CD4-positive, alpha-beta T cell treated with Interleukin-1 beta for 1 hour (primary cell): ENCODE results near the gene IL1A.

ENCODE experiments used
- DNase-seq, 2 donors: peaks; one replicate each; pipeline ENCODE4 v3.0.0-alpha.2; 2020 to 2022

IL1A gene

GRCh38 chr2:112792419-112792818, 8.1 kb upstream of the IL1A start:
- no peak for DNase-seq

GRCh38 chr2:112791693-112792230, 7.5 kb upstream of the IL1A start:
- DNase-seq: no peak

DNA sequence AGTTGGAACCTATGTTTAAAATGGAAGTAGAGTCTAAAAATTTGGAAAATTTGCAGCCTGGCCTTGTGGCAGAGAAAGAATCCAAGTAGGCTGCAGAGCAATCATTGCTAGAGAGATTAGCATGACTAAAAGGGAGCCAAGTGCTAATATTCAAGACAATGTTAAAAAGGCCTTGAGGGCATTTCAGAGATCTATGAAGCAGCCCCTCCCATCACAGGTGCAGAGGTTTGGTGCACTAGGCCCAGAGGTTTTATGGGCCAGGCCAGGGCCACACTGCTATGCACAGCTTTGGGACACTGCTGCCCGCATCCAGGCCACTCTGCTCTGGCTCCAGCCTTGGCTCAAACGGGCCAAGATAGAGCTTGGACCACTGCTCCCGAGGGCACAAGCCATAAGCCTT, 6.7 kb upstream of the IL1A start:
- DNase-seq: no peak

GRCh38 chr2:112790305-112790704, 6.0 kb upstream of the IL1A start:
- no peak for DNase-seq

GRCh38 chr2:112789186-112789585, 4.9 kb upstream of the IL1A start:
- no peak for DNase-seq

GRCh38 chr2:112788653-112789052, 4.4 kb upstream of the IL1A start:
- no peak for DNase-seq

DNA sequence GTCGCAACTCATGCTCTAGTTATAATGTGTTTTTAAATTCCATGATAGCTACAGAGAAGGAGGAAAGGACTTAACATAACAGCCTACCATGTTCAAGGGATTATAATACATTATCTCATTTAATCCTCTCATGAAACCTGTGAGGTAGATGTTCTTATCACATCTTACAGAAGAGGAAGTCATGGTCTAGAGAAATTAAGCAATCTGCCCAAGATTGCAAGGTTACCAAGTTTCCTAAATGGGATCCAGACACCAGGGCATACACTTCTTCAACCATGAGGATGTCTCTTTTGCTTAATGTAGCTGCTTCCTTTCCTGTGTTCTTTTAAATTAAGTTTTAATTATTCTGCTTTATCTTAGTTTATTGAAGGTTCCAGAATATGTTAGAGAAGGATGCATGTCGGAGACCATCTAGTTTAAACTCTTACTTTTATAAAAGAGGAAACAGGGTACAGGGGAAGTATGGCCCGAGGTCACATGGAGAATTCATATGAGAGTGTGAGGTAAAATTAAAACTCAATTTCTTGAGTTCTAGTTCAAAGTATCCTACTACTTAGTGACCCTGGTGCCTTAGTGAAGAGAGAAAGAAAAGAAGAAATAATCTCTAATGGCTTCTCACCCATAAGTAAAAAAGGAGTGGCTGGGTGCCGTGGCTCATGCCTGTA, 3.6 kb upstream of the IL1A start:
- no peak for DNase-seq

GRCh38 chr2:112787294-112787693, 3.0 kb upstream of the IL1A start:
- no peak for DNase-seq

GRCh38 chr2:112783187-112783714, 1.0 kb downstream of the IL1A start:
- DNase-seq: no peak

- no peak for DNase-seq
Measured at GRCh38 chr2:112782234-112782799, 2.0 kb downstream of the IL1A start.

- no peak for DNase-seq
Measured at GRCh38 chr2:112779598-112779997, 4.7 kb downstream of the IL1A start.

DNA sequence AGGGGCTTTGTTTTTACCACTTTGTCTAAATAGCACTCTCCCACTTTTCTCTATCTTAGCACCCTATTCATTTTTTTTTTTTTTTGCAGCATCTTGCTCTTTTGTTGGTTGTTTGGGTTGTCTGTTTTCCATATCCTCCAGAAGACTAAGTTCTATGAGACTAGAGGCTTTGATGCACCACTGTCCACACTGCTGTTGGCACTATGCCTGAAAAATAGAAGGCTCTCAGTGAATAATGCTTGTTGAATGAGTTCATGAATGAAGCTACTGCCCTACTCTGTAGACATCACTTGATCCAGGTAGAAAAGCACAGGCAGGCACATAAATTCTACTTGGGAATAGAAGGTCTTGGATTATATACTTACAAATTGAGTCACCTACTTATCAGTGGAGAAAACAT, 7.3 kb downstream of the IL1A start:
- no peak for DNase-seq

GRCh38 chr2:112776113-112776512, 8.2 kb downstream of the IL1A start:
- no peak for DNase-seq

DNA sequence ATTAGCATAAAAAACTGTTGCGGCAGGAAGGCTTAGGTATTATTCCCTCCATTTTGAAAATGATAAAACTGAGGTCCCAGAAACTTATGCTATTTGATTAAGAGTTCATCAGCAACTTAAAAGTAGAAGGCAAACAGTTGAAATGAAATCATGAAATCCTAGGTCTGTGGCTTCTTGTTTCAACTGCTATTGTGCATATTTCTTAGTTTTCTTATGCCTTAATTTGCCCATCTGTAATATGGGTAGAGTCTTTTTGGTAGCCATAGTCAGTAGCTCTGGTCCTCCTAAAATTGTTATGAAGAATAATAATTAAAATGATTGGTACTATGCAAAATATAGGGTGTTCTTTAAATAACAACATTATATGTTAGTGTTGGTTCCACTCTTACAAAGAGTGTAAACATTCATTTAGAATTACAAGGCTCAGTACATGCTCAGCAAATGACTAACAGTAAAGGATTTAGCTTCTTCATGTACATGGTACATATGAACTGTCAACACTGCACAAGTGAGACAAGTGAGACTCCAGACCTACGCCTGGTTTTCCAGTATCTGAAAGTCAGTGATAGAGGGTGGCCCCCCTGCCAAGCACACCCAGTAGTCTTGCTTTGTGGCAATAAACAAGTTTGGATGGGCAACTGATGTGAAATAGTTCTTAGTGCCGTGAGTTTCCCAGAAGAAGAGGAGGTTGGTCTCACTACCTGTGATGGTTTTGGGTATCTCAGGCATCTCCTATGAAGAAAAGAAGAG, 9.6 kb downstream of the IL1A start:
- DNase-seq: no peak

DNA sequence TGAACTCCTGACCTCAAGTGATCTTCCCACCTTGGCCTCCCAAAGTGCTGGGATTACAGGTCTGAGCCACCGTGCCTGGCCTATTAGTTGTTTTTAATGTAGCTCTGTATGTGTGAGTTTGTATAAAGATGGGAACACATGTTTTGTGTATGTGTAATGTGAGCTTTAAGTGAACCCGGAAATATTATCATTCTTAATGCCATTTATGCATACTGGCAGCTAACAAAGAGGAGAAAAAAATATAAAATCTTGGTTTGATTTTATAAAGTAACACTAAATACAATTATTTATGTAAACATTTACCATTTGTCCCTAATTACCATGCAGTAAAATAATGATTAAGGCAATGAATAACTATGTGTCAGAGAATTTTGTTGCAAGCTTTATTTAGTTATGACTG, 10.7 kb downstream of the IL1A start:
- DNase-seq: no peak

GRCh38 chr2:112772911-112773475, 11.3 kb downstream of the IL1A start:
- DNase-seq: no peak

DNA sequence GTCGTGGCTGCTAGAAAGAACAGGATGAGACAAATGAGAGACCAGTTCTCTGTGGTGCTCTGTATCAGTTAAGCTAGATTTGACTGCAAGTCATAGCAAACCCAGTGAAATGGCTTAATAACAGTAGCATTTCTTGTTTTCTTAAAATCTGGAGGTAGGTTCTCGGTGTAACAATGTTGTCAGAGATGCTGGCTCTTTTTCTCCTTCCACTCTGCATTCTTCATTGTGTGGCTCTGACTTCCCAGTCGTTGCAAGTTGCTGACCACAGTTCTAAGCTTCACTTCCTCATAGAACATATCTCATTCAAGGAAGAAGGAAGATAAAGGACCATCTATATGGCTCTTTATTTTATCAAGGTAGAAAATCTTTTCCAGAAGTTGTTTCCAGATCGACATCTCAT, 12.0 kb downstream of the IL1A start:
- no peak for DNase-seq

- DNase-seq: no peak
Measured at GRCh38 chr2:112768432-112768831, 15.9 kb downstream of the IL1A start.

DNA sequence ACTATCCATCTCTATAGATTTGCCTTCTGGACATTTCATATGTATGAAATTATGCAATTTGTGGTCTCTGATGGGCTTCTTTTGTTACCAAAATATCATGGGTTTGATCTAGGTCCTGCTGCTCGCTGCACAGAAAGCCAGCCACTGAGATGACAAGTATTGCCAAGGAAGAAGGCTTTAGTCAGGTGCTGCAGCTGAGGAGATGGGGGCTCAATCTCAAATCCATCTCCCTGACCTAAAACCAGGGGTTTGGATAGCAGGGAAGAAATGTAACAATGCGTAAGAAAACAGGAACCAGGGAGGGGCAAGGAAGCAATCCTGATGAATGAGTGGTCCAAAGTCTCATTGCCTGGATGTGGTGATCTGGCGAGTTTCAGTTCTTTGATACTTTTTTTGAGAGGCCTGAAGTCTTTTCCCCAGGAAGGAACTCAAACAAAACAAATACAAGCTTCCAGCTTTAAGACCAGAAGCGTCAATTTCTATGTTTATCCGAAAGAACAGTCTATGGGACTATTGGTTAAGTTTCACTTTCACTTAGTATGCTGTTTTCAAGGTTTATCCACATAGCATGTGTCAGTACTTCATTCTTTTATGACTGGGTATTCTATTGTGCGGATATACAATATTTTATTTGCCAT, 16.5 kb downstream of the IL1A start:
- DNase-seq: peak in 1 of 2 donors; percentile 26

DNA sequence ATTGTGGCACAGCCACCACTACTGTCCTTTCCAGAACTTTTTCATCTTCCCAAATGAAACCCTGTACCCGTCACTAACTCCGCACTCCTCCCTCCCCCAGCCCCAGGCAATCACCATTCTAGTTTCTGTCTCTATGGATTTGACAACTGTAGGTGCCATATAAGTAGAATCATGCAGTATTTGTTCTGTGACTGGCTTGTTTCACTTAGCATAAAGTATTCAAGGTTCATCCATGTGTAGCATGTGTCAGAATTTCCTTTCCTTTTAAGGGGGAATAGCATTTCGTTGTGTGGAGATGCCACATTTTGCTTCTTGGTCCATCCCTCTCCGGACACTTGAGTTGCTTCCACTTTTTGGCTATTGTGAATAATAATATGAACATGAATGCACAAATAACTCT, 19.0 kb downstream of the IL1A start:
- DNase-seq: no peak

GRCh38 chr2:112764071-112765044, 19.9 kb downstream of the IL1A start, which contains the start of gene CKAP2L:
Gene CKAP2L, minus strand, starts transcription at chr2:112764609. Its CDS starts 11 bp downstream, at chr2:112764598.
- DNase-seq: peak; percentile 95 to 96

DNA sequence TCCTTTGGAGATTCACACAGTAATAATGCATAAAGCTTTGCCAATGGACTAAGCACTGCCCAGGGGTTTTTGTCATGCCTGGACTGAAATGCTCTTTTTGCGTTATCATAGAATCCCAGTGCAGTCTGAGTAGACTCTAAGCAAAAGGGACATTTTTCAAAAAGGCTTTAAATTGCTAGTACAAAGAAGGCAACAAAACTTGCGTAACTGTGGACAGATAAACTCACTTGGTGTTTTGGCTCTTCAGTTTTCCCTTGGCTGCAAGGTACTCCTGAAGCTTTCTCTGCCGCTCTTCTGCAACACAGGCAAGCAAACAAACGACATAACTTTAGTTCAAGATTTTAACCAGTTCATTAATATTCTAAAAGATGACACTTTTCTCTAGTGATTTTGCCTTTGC, 22.0 kb downstream of the IL1A start:
- DNase-seq: no peak
